Osteoblast (primary cell): Measurements from ENCODE around the gene FYB2. TPM values are rescaled to one million over a fixed set of nuclear protein-coding genes. Genes with fewer than 3 reads are reported as not detected.

ENCODE experiments used
- DNase-seq: peaks from one replicate; pipeline ENCODE4 v3.0.0; 2011; ENCODE audit warnings: low spot score, mixed read lengths; ENCODE audit not compliant: insufficient read length; ENCODE audit errors: missing footprints
- H2AFZ ChIP-seq: 2 replicates; pipeline ENCODE4 v1.6.0; 2011; ENCODE audit warnings: mild to moderate bottlenecking, low read length
- H3K27ac ChIP-seq: 2 replicates; pipeline ENCODE4 v1.5.1; 2011; ENCODE audit warnings: mild to moderate bottlenecking, low read depth, low read length, moderate library complexity
- H3K27me3 ChIP-seq: 2 replicates; pipeline ENCODE4 v1.6.0; 2012; ENCODE audit warnings: mild to moderate bottlenecking, control low read depth, inconsistent platforms, low read length, moderate library complexity; ENCODE audit not compliant: insufficient read depth
- H3K36me3 ChIP-seq: 2 replicates; pipeline ENCODE4 v1.5.1; 2011; ENCODE audit warnings: mild to moderate bottlenecking, low read length, control low read depth, moderate library complexity; ENCODE audit not compliant: insufficient read depth
- H3K4me1 ChIP-seq: 2 replicates; pipeline ENCODE4 v1.5.1; 2011; ENCODE audit warnings: mild to moderate bottlenecking, low read length, control low read depth, moderate library complexity; ENCODE audit not compliant: insufficient read depth
- H3K4me2 ChIP-seq: 2 replicates; pipeline ENCODE4 v1.6.0; 2011; ENCODE audit warnings: mild to moderate bottlenecking, low read length; ENCODE audit not compliant: insufficient read depth
- H3K4me3 ChIP-seq: fragments of 200-600 bp; sonication (generic); 3 replicates; pipeline ENCODE4 v1.5.1; 2012; ENCODE audit warnings: mild to moderate bottlenecking, low read length, inconsistent platforms; ENCODE audit not compliant: insufficient read depth
- H3K79me2 ChIP-seq: 2 replicates; pipeline ENCODE4 v1.6.0; 2012; ENCODE audit warnings: mild to moderate bottlenecking, low read length, control low read depth, inconsistent platforms; ENCODE audit not compliant: insufficient read depth
- H3K9me3 ChIP-seq: 2 replicates; pipeline ENCODE4 v1.5.1; 2011; ENCODE audit warnings: low read depth, low read length, control low read depth
- H4K20me1 ChIP-seq: 2 replicates; pipeline ENCODE4 v1.6.0; 2012; ENCODE audit warnings: mild to moderate bottlenecking, low read length, control low read depth; ENCODE audit not compliant: insufficient read depth
- total RNA-seq: library from RNA; depleted of rRNA; stranded (reverse); fragments of >200 nt; gene quantifications from 2 replicates; pipeline ENCODE4 v1.2.3, GENCODE V29; 2012
- TF ChIP-seq, protein P1 (sequence below): IDR thresholded peaks from 2 replicates; pipeline ENCODE4 v1.5.1; 2011; ENCODE audit warnings: mild to moderate bottlenecking, low read depth, low read length, moderate library complexity; ENCODE audit errors: extremely low read depth

Gene FYB2
- total RNA-seq, 1 donor = not detected

DNA sequence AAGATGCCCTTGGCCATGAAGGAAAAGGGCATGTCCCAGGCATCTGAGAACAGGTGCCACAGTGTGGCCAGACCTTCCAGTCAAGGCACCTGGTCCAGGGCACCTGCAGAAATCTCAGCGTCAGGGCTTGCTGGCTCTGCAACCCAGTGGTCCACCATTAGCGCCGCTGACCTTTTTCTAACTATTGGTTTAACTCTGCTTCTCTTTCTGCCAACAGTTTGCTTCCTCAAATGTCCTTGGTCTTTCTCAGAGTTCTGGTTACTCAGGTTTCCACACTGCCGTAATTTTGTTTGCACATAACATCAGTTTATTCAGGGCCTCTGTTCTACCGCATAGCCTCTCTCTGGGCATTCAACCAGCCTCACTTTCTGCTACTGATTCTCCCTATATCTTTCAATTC lies 16.5 kb upstream of the FYB2 start:
- Histone ChIP-seq H4K20me1 (no peaks in the 10 kb centered on the region), H3K4me2 (no peak overlapping the region), H3K27me3 (no peaks in the 10 kb centered on the region), H3K27ac (no peak overlapping the region), H2AFZ (no peak overlapping the region), H3K79me2 (no peaks in the 10 kb centered on the region), H3K4me3 (no peak overlapping the region), H3K36me3 (no peaks in the 10 kb centered on the region), H3K4me1 (peaks cover 10% of the 10 kb centered on the region), H3K9me3 (no peaks in the 10 kb centered on the region)
- TF ChIP-seq, protein P1, sequence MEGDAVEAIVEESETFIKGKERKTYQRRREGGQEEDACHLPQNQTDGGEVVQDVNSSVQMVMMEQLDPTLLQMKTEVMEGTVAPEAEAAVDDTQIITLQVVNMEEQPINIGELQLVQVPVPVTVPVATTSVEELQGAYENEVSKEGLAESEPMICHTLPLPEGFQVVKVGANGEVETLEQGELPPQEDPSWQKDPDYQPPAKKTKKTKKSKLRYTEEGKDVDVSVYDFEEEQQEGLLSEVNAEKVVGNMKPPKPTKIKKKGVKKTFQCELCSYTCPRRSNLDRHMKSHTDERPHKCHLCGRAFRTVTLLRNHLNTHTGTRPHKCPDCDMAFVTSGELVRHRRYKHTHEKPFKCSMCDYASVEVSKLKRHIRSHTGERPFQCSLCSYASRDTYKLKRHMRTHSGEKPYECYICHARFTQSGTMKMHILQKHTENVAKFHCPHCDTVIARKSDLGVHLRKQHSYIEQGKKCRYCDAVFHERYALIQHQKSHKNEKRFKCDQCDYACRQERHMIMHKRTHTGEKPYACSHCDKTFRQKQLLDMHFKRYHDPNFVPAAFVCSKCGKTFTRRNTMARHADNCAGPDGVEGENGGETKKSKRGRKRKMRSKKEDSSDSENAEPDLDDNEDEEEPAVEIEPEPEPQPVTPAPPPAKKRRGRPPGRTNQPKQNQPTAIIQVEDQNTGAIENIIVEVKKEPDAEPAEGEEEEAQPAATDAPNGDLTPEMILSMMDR = no peak
- DNase-seq = no peak

DNA sequence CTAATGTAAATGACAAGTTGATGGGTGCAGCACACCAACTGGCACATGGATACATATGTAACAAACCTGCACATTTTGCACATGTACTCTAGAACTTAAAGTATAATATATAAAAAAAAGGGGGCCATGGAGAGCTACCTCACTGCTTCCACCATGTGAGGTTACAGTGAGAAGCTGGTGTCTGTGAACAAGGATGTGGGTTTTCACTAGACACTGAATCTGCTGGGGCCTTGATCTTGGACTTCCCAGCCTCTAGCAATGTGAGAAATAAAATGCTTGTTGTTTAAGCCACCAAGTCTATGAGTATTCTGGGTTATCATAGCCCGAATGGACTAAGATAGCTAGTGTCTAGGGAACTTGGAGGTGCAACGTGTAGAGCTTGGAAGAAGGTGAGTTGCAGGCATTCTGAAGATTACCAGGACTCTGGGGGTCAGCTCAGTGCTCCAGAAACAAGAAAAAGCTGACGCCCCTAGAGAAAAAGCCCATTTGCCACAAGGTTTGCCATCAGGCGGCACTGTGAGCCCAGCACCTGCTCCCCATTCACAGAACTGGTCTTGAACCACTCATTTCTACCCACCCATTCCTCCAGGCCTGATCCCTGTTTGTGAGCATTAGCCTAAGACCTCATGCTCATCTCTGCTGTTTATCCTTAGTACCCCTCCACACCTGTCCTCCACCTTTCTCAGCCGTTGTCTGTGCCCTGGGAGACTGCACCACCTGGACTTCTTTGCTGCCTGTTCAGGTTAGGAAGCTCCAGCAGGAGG lies 15.1 kb upstream of the FYB2 start:
- TF ChIP-seq, protein P1 = no peak
- Histone ChIP-seq H3K36me3 (no peaks in the 10 kb centered on the region), H3K4me1 (peaks cover 10% of the 10 kb centered on the region), H3K4me2 (no peak overlapping the region), H3K4me3 (no peak overlapping the region), H3K9me3 (no peaks in the 10 kb centered on the region), H3K27ac (no peak overlapping the region), H3K79me2 (no peaks in the 10 kb centered on the region), H2AFZ (no peak overlapping the region), H3K27me3 (no peaks in the 10 kb centered on the region), H4K20me1 (no peaks in the 10 kb centered on the region)
- no peak for DNase-seq

DNA sequence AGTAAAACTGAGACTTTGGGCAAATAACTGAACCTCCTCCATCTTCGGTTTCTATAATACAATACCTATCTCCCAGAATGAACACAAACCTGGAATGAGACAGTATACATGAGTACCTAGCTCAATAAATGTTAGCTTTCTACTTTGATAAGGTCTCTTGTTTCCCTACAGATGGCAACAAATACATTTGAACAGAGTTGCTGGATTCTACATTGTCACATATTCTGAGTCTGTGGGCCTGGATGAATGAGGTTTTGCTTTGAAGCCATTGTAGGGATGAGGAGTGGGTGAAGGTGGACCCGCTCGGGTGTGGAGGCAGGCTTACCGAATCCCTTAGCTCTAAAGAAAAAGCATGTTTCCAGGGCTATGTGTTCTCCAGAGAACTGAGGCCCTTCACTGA lies 13.9 kb upstream of the FYB2 start:
- Histone ChIP-seq H3K79me2 (no peaks in the 10 kb centered on the region), H2AFZ (peak overlapping the region; percentile 47), H3K27me3 (no peaks in the 10 kb centered on the region), H3K36me3 (no peaks in the 10 kb centered on the region), H3K4me2 (peak overlapping the region; percentile 79), H3K4me1 (peaks cover 10% of the 10 kb centered on the region), H3K9me3 (no peaks in the 10 kb centered on the region), H3K4me3 (no peak overlapping the region), H4K20me1 (no peaks in the 10 kb centered on the region), H3K27ac (peak overlapping the region; percentile 87)
- no peak for DNase-seq
- TF ChIP-seq, protein P1 = no peak

DNA sequence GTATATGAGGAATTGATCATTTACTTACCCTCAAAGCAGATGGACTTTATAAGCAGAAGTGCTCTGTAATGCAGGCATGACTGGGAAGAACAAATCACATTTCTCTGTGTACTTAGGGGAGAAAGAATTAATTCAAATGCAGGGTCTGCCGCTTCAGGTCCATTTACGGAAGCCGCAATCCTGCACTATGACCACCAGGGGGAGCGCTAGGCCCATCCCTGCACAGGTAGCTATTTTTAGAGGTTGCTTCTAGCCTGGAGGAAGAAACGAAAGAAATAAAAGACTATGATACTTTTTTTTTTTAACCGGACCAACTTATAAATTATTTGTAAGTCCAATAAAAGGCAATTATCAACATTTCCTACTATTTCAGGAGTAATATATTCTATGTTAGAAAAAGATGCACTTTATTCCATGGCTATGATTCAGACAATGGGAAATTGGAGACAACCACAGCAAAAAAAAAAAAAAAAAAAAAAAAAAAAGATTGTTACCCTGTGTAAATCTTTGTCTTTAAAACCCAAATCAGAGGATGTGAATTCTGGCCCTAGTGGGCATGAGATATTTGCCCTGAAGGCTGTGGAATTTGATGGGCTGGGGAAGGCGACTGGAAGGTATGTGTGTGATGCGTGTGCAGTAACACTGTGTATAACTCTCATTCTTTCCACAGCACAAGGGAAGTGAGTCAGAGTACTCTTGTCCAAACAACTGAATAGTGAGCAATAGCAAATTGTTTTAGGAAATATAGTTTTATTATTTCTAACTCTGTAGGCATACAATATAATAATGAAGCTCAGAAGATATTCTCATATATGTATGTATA lies 12.9 kb upstream of the FYB2 start:
- H3K4me2 ChIP-seq = peak overlapping the region; percentile 79
- no peaks in the 10 kb centered on the region for H3K79me2 ChIP-seq
- peaks cover 10% of the 10 kb centered on the region for H3K4me1 ChIP-seq
- no peak overlapping the region for H3K4me3 ChIP-seq
- H3K9me3 ChIP-seq = no peaks in the 10 kb centered on the region
- H3K27me3 ChIP-seq = no peaks in the 10 kb centered on the region
- TF ChIP-seq, protein P1 = peak; percentile 99
- H3K27ac ChIP-seq = peak overlapping the region; percentile 87
- no peak overlapping the region for H2AFZ ChIP-seq
- peak; percentile 93 for DNase-seq
- no peaks in the 10 kb centered on the region for H3K36me3 ChIP-seq
- H4K20me1 ChIP-seq = no peaks in the 10 kb centered on the region
